K562 (cell line): Measurements from ENCODE around the gene PARS2. TPM values are rescaled to one million over a fixed set of nuclear protein-coding genes. Genes with fewer than 3 reads are reported as not detected.

Source experiments
- ATAC-seq: fragments of 200-7000 bp; cut with Tn5 transposase; 3 replicates; pipeline ENCODE4 v1.9.1; 2020; ENCODE audit warnings: moderate library complexity
- BruUV-seq: library from RNA; stranded (reverse); fragments of 400-500 nt; replicated peaks from 2 replicates; lab custom pipeline; 2021; lab: Mats Ljungman, UMichigan
- CTCF ChIA-PET: fragments of 300-600 bp; formaldehyde crosslinking; extraction: SDS; loops from one replicate; lab custom pipeline; 2021; ENCODE audit warnings: low intra/inter-chr PET ratio; lab: Yijun Ruan, JAX
- POLR2A ChIA-PET: fragments of 300-600, 350-650 bp; sonication (Branson Sonifier 250); formaldehyde crosslinking; extraction: SDS; loops from one replicate; lab custom pipeline; 2021; ENCODE audit warnings: antibody characterized with exemption, inconsistent platforms; lab: Yijun Ruan, JAX
- DNase-seq, 4 experiments: peaks; one replicate each; pipeline versions ENCODE4 v3.0.0 to v3.0.0-alpha.2; 2011 to 2018; ENCODE audit warnings: low spot score in 3 of 4, mixed read lengths in 3 of 4; ENCODE audit errors: extremely low read depth in 1 of 4
- FAIRE-seq: peaks from 2 replicates; lab custom pipeline; 2011; peaks lifted over from hg19 to GRCh38; lab: Jason Lieb, UNC
- H2AFZ ChIP-seq: 2 replicates; pipeline ENCODE4 v1.6.0; 2011; ENCODE audit warnings: low read depth, low read length, control low read depth, inconsistent platforms
- H3K27ac ChIP-seq: fragments of 200-600 bp; 3 replicates; pipeline ENCODE4 v1.8.0; 2011; ENCODE audit warnings: low read depth, mild to moderate bottlenecking, control low read depth, inconsistent platforms, low read length, moderate library complexity, mixed read lengths; ENCODE audit errors: extremely low read depth
- H3K27me3 ChIP-seq, 2 experiments: fragments of 300-600 bp in 1 of 2; 2 replicates in 1 of 2; 3 replicates in 1 of 2; pipeline versions ENCODE4 v1.6.0 to v1.8.0; 2011; ENCODE audit warnings: inconsistent platforms in 2 of 2, low read length in 2 of 2, mild to moderate bottlenecking in 1 of 2, mixed read lengths in 1 of 2, moderate library complexity in 1 of 2; ENCODE audit not compliant: control insufficient read depth in 2 of 2, insufficient read depth in 2 of 2
- H3K36me3 ChIP-seq: fragments of 300-600 bp; 3 replicates; pipeline ENCODE4 v1.8.0; 2011; ENCODE audit warnings: mild to moderate bottlenecking, low read length, inconsistent platforms; ENCODE audit not compliant: control insufficient read depth, insufficient read depth
- H3K4me1 ChIP-seq, 2 experiments: fragments of 200-600 bp in 1 of 2; replicated peaks in 1 of 2; 2 replicates in 1 of 2; 3 replicates in 1 of 2; pipeline versions ENCODE4 v1.5.1 to v1.8.0; 2011; ENCODE audit warnings: inconsistent platforms in 2 of 2, low read length in 2 of 2, mild to moderate bottlenecking in 1 of 2, mixed read lengths in 1 of 2, moderate library complexity in 1 of 2; ENCODE audit not compliant: control insufficient read depth in 2 of 2, insufficient read depth in 2 of 2
- H3K4me2 ChIP-seq: 2 replicates; pipeline ENCODE4 v1.6.1; 2011; ENCODE audit warnings: low read length, control low read depth, inconsistent platforms, mixed read lengths; ENCODE audit not compliant: insufficient read depth
- H3K4me3 ChIP-seq: fragments of 200-600 bp; sonication (generic), shearing (Covaris generic); 2 replicates; pipeline ENCODE4 v1.5.1; 2016; ENCODE audit warnings: control low read depth, inconsistent platforms
- H3K79me2 ChIP-seq: fragments of 200-600 bp; 3 replicates; pipeline ENCODE4 v1.8.0; 2011; ENCODE audit warnings: low read length, inconsistent platforms; ENCODE audit not compliant: control insufficient read depth, insufficient read depth
- H3K9ac ChIP-seq, 2 experiments: 2 replicates each; pipeline versions ENCODE4 v1.6.0 to v1.6.1; 2011; ENCODE audit warnings: low read depth in 2 of 2, low read length in 2 of 2, control low read depth in 1 of 2, inconsistent platforms in 1 of 2, mild to moderate bottlenecking in 1 of 2, mixed read lengths in 1 of 2; ENCODE audit not compliant: insufficient read depth in 1 of 2
- H3K9me1 ChIP-seq: one replicate; pipeline ENCODE4 v1.6.0; 2011; ENCODE audit warnings: inconsistent platforms, mild to moderate bottlenecking, low read length, moderate library complexity; ENCODE audit not compliant: control insufficient read depth, insufficient read depth
- H3K9me3 ChIP-seq: replicated peaks from 2 replicates; pipeline ENCODE4 v1.5.1; 2011; ENCODE audit warnings: low read depth, low read length, inconsistent platforms; ENCODE audit not compliant: control insufficient read depth, insufficient read depth
- H4K20me1 ChIP-seq: replicated peaks from 2 replicates; pipeline ENCODE4 v1.6.1; 2011; ENCODE audit warnings: low read length, inconsistent platforms, mixed read lengths; ENCODE audit not compliant: control insufficient read depth, insufficient read depth
- NBN ChIP-seq: fragments of 450-650 bp; IDR thresholded peaks from 2 replicates; pipeline ENCODE4 v1.6.1; 2016; ENCODE audit warnings: low read depth, mild to moderate bottlenecking
- TEAD1 ChIP-seq, 2 experiments: fragments of 450-650 bp in 1 of 2; sonication (generic) in 1 of 2; formaldehyde crosslinking; IDR thresholded peaks; 2 replicates each; pipeline versions ENCODE4 v1.4.0 to v1.8.0; 2020 to 2022; ENCODE audit warnings: mild to moderate bottlenecking in 2 of 2, missing genetic modification reagents in 1 of 2
- U2AF2 ChIP-seq: fragments of 200-400 bp; formaldehyde crosslinking; optimal IDR thresholded peaks from 2 replicates; pipeline ENCODE3; 2017; ENCODE audit warnings: low read depth, mild to moderate bottlenecking, low read length
- WGBS: fragments of 100-300 bp; shearing (Covaris generic); methylation state at CpG from one replicate; pipeline ENCODE4 v1.1.6; 2016; ENCODE audit warnings: low coverage, mixed read lengths; ENCODE audit not compliant: insufficient coverage; ENCODE audit errors: missing lambda C conversion rate; 5-methylcytosine and 5-hydroxymethylcytosine counted together
- in situ Hi-C: fragments of 300-500 bp; cut with MboI; formaldehyde crosslinking; loops from 4 replicates; pipeline ENCODE4 v1.15.0; 2018; ENCODE audit warnings: inconsistent platforms, mixed read lengths
- intact Hi-C: fragments of 100-400 bp; cut with micrococcal nuclease; formaldehyde crosslinking; loops from 2 replicates; pipeline ENCODE4 v1.14.2; 2022
- polyA plus RNA-seq, 8 experiments: library from polyadenylated mRNA; depleted of rRNA in 4 of 8; stranded (reverse) in 5 of 8; unstranded in 3 of 8; fragments of >200 nt; fragmentation: Nextera tagmentation in 2 of 8; fragmentation: Illumina TruSeq in 1 of 8; extraction: Ambion mirVana in 2 of 8; extraction: Trizol in 1 of 8; gene quantifications; 2 replicates each; pipeline versions ENCODE4 v1.2.1 to v1.2.3, GENCODE V29; 2011 to 2014; ENCODE audit warnings: inconsistent platforms in 1 of 8, missing spikeins in 1 of 8
- total RNA-seq, 7 experiments: library from RNA; depleted of rRNA in 6 of 7; stranded (reverse); fragments of >200 nt in 6 of 7; fragmentation: Illumina TruSeq in 2 of 7; extraction: Trizol in 2 of 7; gene quantifications; 2 replicates each; pipeline versions ENCODE4 v1.2.1 to v1.2.3, GENCODE V29; 2011 to 2021; ENCODE audit warnings: low replicate concordance in 1 of 7
- TF ChIP-seq, protein P1 (sequence below): fragments of 450-650 bp; formaldehyde crosslinking; IDR thresholded peaks from 2 replicates; pipeline ENCODE4 v1.4.0; 2022; ENCODE audit warnings: missing genetic modification characterization

PARS2 gene
- total and polyA plus RNA-seq, 9 of the 15 experiments (the other 6 are each of a cell fraction or from before 2014, with no cell fraction given): 6.3 to 12.4 (median 7.9) TPM

DNA sequence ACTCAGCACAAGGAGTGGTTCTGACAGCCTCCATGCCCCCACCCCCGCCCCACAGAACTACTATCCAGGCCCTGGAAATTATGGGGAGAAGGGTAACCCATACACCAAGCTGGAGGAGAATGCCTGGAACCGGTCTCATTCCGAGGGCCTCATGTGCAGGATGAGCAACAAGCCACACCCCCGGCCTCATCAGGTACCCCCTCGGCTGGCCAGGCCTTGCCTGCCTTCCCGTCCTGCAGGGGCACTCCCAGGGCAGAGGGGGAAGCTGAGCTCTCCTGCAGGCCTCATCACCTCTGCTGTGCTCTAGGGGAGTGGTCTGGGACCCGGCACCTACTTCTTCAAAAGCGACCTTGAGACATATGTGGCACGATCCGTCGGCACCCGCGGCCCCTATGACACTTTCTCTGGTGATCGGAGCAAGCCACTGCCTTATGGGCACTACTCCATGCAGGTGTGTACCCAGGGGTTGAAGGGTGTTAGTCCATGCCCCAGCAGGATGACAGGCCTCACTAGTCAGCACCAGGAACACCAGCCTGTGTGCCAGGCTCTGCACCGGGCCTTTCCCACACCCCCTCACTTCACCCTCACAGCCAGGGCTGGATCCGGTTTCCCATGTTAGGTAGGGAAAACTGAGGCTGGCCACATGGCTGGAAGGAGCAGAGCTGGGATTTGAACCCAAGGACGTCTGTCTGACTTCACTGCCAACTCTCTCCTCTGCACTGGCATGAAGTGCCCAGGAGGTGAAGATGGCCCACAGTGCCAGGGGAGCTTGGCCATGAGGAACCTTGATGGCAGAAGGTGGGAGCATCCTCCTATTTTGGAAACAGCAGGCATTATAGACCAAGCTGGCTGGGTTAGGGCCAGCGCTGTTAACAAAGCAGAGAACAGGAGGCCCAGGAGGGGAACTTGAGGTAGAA is 47.7 kb upstream of the PARS2 start:
- ATAC-seq (no peak), DNase-seq (no peak), FAIRE-seq (no peak)
- CTCF ChIA-PET: interaction anchor here (0.7 kb wide), 1 partner anchor 1096 kb away, joined by 3 read pairs; no protein-coding TSS in a partner anchor
- POLR2A ChIA-PET: interaction anchor here (0.7 kb wide), 1 partner anchor 20 kb away, joined by 3 read pairs; no protein-coding TSS in a partner anchor
- H3K4me2 ChIP-seq: no peak overlapping the region
- no peaks in the 10 kb centered on the region for H3K9me3 ChIP-seq
- H4K20me1 ChIP-seq: peaks cover 9% of the 10 kb centered on the region; the same call in 1 of the 2 replicates
- no peak overlapping the region for H3K27ac ChIP-seq
- no peaks in the 10 kb centered on the region for H3K36me3 ChIP-seq
- H2AFZ ChIP-seq: no peak overlapping the region
- no peak overlapping the region for H3K4me3 ChIP-seq
- H3K9ac ChIP-seq: no peak overlapping the region
- no peaks in the 10 kb centered on the region for H3K79me2 ChIP-seq
- BruUV-seq: no TSS peak
- H3K4me1 ChIP-seq: no peaks in the 10 kb centered on the region
- WGBS: 3% methylated on average over 18 of the region's 18 CpGs
- H3K9me1 ChIP-seq: no peaks in the 10 kb centered on the region
- TF ChIP-seq, protein P1, sequence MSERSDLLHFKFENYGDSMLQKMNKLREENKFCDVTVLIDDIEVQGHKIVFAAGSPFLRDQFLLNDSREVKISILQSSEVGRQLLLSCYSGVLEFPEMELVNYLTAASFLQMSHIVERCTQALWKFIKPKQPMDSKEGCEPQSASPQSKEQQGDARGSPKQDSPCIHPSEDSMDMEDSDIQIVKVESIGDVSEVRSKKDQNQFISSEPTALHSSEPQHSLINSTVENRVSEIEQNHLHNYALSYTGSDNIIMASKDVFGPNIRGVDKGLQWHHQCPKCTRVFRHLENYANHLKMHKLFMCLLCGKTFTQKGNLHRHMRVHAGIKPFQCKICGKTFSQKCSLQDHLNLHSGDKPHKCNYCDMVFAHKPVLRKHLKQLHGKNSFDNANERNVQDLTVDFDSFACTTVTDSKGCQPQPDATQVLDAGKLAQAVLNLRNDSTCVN (CRISPR knock-in tag): no peak
- TF ChIP-seq TEAD1 (CRISPR knock-in tag; IDR thresholded peaks at IDR 0.05) (no peak), NBN (no peak), U2AF2 (no peak)
- TF ChIP-seq, all 486 proteins: peak for 0
- in situ Hi-C loops (no loop called here), intact Hi-C loops (loop anchor here (2.0 kb wide), 2 partner anchors 139 to 951 kb away; no protein-coding TSS in a partner anchor)
- peaks cover 33 to 67% of the 10 kb centered on the region in 2 experiments for H3K27me3 ChIP-seq
